Pancreas (tissue), 10 donors: ENCODE results near the gene TOR4A. TPM values are rescaled to one million over a fixed set of nuclear protein-coding genes. Genes with fewer than 3 reads are reported as not detected.

Source experiments
- ATAC-seq, 4 donors: fragments of 200-7000 bp; cut with Tn5 transposase; one replicate each; pipeline versions ENCODE4 v1.8.0 to v1.9.1; 2020; ENCODE audit warnings: mild to moderate bottlenecking in 4 of 4, moderate library complexity in 4 of 4
- DNase-seq, 6 donors: peaks; one replicate each; pipeline ENCODE4 v3.0.0-alpha.2; 2020
- FAIRE-seq: peaks from 2 replicates; lab custom pipeline; 2012; peaks lifted over from hg19 to GRCh38; lab: Jason Lieb, UNC
- H3K27ac ChIP-seq, 4 donors: fragments of 200-600 bp; sonication (generic); 1 replicate in 3 of 4; 2 replicates in 1 of 4; pipeline versions ENCODE4 v1.5.0 to v1.8.0; 2020
- H3K27me3 ChIP-seq, 4 donors: fragments of 200-600 bp; one replicate each; pipeline ENCODE4 v1.8.0; 2021
- H3K36me3 ChIP-seq, 3 donors: fragments of 200-600 bp; sonication (generic) in 1 of 3; one replicate each; pipeline versions ENCODE4 v1.5.0 to v1.8.0; 2020 to 2021
- H3K4me1 ChIP-seq, 3 donors: fragments of 200-600 bp; one replicate each; pipeline ENCODE4 v1.8.0; 2021
- H3K4me3 ChIP-seq, 4 donors: fragments of 200-600 bp; sonication (generic) in 2 of 4; one replicate each; pipeline versions ENCODE4 v1.5.0 to v1.8.0; 2020 to 2021
- H3K9me3 ChIP-seq, 4 donors: fragments of 200-600 bp; one replicate each; pipeline ENCODE4 v1.8.0; 2021
- CTCF ChIP-seq, 4 donors: fragments of 200-600 bp; sonication (generic) in 3 of 4; IDR thresholded peaks; one replicate each; pipeline versions ENCODE4 v1.5.0 to v1.8.0; 2021; ENCODE audit warnings: antibody characterized with exemption in 4 of 4
- WGBS, 2 donors: extraction: QIAGEN DNeasy Blood & Tissue Kit; methylation state at CpG; one replicate each; pipeline ENCODE4 v1.1.7; 2013; 5-methylcytosine and 5-hydroxymethylcytosine counted together
- intact Hi-C, 3 donors: fragments of 100-400 bp; cut with DNase I; formaldehyde crosslinking; loops; one replicate each; pipeline versions ENCODE4 v1.11.1 to v1.14.2; 2022
- polyA plus RNA-seq, 2 donors: library from polyadenylated mRNA; stranded (reverse); fragments of 200-250 nt; gene quantifications; one replicate each; pipeline ENCODE4 v1.2.3, GENCODE V29; 2013
- total RNA-seq, 6 donors: library from RNA; stranded (reverse); fragmentation: NEBNext Ultra II Directional in 4 of 6; extraction: Animal tissue kit (Norgen Biotek cat#: 25700) in 4 of 6; gene quantifications; one replicate each; pipeline versions ENCODE4 v1.2.1 to v1.2.4, GENCODE V29; 2021 to 2023
- donor health status: healthy with polysubstance abuse.
- donor health status: DM: no; HTN: no; CAD: no; lungs with moderate emphysema.
- donor health status: DM: no; HTN: no; CAD: no.
- donor health status: control.
- donor health status: control.
- donor health status: Bipolar disorder and iron deficiency.
- donor health status: DM: yes; HTN: yes; CAD: no.
- donor health status: DM: no; HTN: no; CAD: no.
- donor health status: DM: no; HTN: no; CAD: no.
- donor health status: DM: yes; HTN: yes; CAD: no.

The TOR4A gene
- total and polyA plus RNA-seq, 8 donors = 1.4 to 6.8 (median 4.2) TPM

GRCh38 chr9:137232510-137232909 is 45.0 kb upstream of the TOR4A start:
- no peak for TF ChIP-seq CTCF (IDR thresholded peaks at IDR 0.05)
- ATAC-seq (no peak), DNase-seq (no peak), FAIRE-seq (no peak)
- no peaks in the 10 kb centered on the region for H3K36me3 ChIP-seq
- no peaks in the 10 kb centered on the region for H3K27me3 ChIP-seq
- WGBS, 2 donors = 63 to 87% methylated on average over 15 to 24 of the region's 24 CpGs
- no peak overlapping the region for H3K27ac ChIP-seq
- no peaks in the 10 kb centered on the region for H3K9me3 ChIP-seq
- intact Hi-C loops = loop anchor here (5.0 to 10.0 kb wide), 2 partner anchors 115 to 118 kb away; partner anchors contain the start of gene DPP7 (in 1 of the 3)
- no peak overlapping the region for H3K4me3 ChIP-seq
- H3K4me1 ChIP-seq = peaks cover 6 to 12% (median 7%) of the 10 kb centered on the region in 3 donors

- intact Hi-C loops = loop anchor here (5.0 to 10.0 kb wide), 2 partner anchors 116 to 119 kb away; partner anchors contain the start of gene DPP7 (in 1 of the 3)
- peaks cover 5 to 10% (median 8%) of the 10 kb centered on the region in 3 donors for H3K4me1 ChIP-seq
- TF ChIP-seq CTCF (IDR thresholded peaks at IDR 0.05) = no peak
- DNase-seq (no peak), ATAC-seq (no peak), FAIRE-seq (no peak)
- 61 to 68% methylated on average over 38 to 40 of the region's 40 CpGs for WGBS, 2 donors
- no peaks in the 10 kb centered on the region for H3K9me3 ChIP-seq
- H3K27ac ChIP-seq = no peak overlapping the region
- H3K27me3 ChIP-seq = no peaks in the 10 kb centered on the region
- H3K4me3 ChIP-seq = no peak overlapping the region
- H3K36me3 ChIP-seq = no peaks in the 10 kb centered on the region
Observed at GRCh38 chr9:137233143-137233980, 44.2 kb upstream of the TOR4A start.

GRCh38 chr9:137234055-137234697 is 43.4 kb upstream of the TOR4A start:
- intact Hi-C loops = loop anchor here (5.0 to 10.0 kb wide), 2 partner anchors 117 to 119 kb away; partner anchors contain the start of gene DPP7 (in 1 of the 3)
- FAIRE-seq = no peak
- H3K9me3 ChIP-seq = no peaks in the 10 kb centered on the region
- no peak overlapping the region for H3K27ac ChIP-seq
- peaks cover 5 to 12% (median 10%) of the 10 kb centered on the region in 3 donors for H3K4me1 ChIP-seq
- no peak for TF ChIP-seq CTCF (IDR thresholded peaks at IDR 0.05)
- no peaks in the 10 kb centered on the region for H3K36me3 ChIP-seq
- H3K27me3 ChIP-seq = no peaks in the 10 kb centered on the region
- no peak overlapping the region for H3K4me3 ChIP-seq
- no peak for ATAC-seq
- 21 to 31% methylated on average over 39 to 40 of the region's 40 CpGs for WGBS, 2 donors
- no peak for DNase-seq

GRCh38 chr9:137234758-137235423 is 42.6 kb upstream of the TOR4A start:
- Histone ChIP-seq H3K4me1 (peaks cover 5 to 19% (median 10%) of the 10 kb centered on the region in 3 donors), H3K27ac (no peak overlapping the region), H3K4me3 (no peak overlapping the region), H3K36me3 (no peaks in the 10 kb centered on the region), H3K27me3 (no peaks in the 10 kb centered on the region), H3K9me3 (no peaks in the 10 kb centered on the region)
- FAIRE-seq = no peak
- no peak for TF ChIP-seq CTCF (IDR thresholded peaks at IDR 0.05)
- intact Hi-C loops = loop anchor here (5.0 to 10.0 kb wide), 3 partner anchors 43 to 120 kb away; partner anchors contain the start of gene DPP7 (in 1 of the 3)
- no peak for ATAC-seq
- DNase-seq = no peak
- WGBS, 2 donors = 67 to 82% methylated on average over 17 to 18 of the region's 18 CpGs
